DND-41 (cell line): Measurements from ENCODE around the gene VWCE.

ENCODE experiments used
- EZH2 ChIP-seq: IDR thresholded peaks from 3 replicates; pipeline ENCODE4 v1.6.1; 2012; ENCODE audit warnings: borderline replicate concordance, low read depth, mild to moderate bottlenecking, moderate library complexity, low read length, inconsistent platforms; ENCODE audit not compliant: severe bottlenecking
- TF ChIP-seq, protein P1 (sequence below): IDR thresholded peaks from 2 replicates; pipeline ENCODE4 v1.5.1; 2012; ENCODE audit warnings: borderline replicate concordance, low read length, moderate library complexity, mild to moderate bottlenecking; ENCODE audit not compliant: poor library complexity, severe bottlenecking; ENCODE audit errors: extremely low read depth

- TF ChIP-seq, protein P1, sequence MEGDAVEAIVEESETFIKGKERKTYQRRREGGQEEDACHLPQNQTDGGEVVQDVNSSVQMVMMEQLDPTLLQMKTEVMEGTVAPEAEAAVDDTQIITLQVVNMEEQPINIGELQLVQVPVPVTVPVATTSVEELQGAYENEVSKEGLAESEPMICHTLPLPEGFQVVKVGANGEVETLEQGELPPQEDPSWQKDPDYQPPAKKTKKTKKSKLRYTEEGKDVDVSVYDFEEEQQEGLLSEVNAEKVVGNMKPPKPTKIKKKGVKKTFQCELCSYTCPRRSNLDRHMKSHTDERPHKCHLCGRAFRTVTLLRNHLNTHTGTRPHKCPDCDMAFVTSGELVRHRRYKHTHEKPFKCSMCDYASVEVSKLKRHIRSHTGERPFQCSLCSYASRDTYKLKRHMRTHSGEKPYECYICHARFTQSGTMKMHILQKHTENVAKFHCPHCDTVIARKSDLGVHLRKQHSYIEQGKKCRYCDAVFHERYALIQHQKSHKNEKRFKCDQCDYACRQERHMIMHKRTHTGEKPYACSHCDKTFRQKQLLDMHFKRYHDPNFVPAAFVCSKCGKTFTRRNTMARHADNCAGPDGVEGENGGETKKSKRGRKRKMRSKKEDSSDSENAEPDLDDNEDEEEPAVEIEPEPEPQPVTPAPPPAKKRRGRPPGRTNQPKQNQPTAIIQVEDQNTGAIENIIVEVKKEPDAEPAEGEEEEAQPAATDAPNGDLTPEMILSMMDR = no peak
- no peak for TF ChIP-seq EZH2
These were observed 17.7 kb downstream of the VWCE start for GRCh38 chr11:61277186-61278000.
